ENCODE measurements around the gene MUC13.

GRCh38 chr3:124923833-124924232 lies 10.7 kb downstream of the MUC13 start:
- TF ChIP-seq POLR2A (IDR thresholded peaks at IDR 0.05) = no peak
- no peak for TF ChIP-seq EP300 (IDR thresholded peaks at IDR 0.05; ENCODE audit: low read depth)
- TF ChIP-seq CTCF (IDR thresholded peaks at IDR 0.05) = peak in 1 of 5 experiments; percentile 13

Measured in transverse colon (tissue), 3 donors.